WERI-Rb-1 (cell line): Measurements from ENCODE around the gene ZNF431.

Experiments
- DNase-seq: peaks from one replicate; pipeline ENCODE4 v3.0.0-alpha.2; 2020
- H3K27ac ChIP-seq: fragments of 250-450 bp; sonication (Bioruptor Pico); 2 replicates; pipeline ENCODE4 v1.5.1; 2020; ENCODE audit warnings: mild to moderate bottlenecking, moderate library complexity
- H3K27me3 ChIP-seq: fragments of 250-450 bp; sonication (Bioruptor Pico); 2 replicates; pipeline ENCODE4 v1.5.1; 2021; ENCODE audit warnings: mild to moderate bottlenecking, low read depth, moderate library complexity; ENCODE audit not compliant: insufficient read depth, severe bottlenecking
- H3K36me3 ChIP-seq: fragments of 250-450 bp; sonication (Bioruptor Pico); 2 replicates; pipeline ENCODE4 v1.5.1; 2020; ENCODE audit warnings: mild to moderate bottlenecking, moderate library complexity
- H3K4me3 ChIP-seq: 2 replicates; pipeline ENCODE4 v1.5.1; 2011; ENCODE audit warnings: low read depth, mild to moderate bottlenecking, control low read depth, low read length
- H3K9me3 ChIP-seq: fragments of 250-450 bp; sonication (Bioruptor Pico); 2 replicates; pipeline ENCODE4 v1.5.1; 2021; ENCODE audit warnings: mild to moderate bottlenecking, moderate library complexity; ENCODE audit not compliant: severe bottlenecking
- TF ChIP-seq, protein P1 (sequence below): IDR thresholded peaks from 2 replicates; pipeline ENCODE4 v1.5.1; 2011; ENCODE audit warnings: low read depth, mild to moderate bottlenecking, control low read depth, inconsistent platforms, low read length

Gene ZNF431

DNA sequence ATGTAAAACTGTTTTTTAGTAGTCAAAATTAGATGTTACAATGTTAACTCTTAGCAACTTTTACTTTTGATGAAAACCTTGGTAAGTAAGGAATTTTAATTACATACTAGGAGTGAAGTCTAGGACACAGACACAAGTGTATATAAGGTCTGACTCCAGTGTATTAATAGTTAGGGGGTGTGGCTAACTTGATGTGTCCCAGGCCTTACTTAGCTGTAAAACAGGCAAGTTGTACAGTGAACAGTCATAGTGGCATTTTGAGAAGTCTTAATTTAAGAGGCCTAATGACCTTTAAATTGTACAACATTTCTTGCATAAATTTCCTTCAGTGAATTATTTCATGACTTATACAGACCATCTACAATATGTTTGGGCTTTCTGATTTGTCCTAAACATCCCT, 6.8 kb downstream of the ZNF431 start:
- TF ChIP-seq, protein P1, sequence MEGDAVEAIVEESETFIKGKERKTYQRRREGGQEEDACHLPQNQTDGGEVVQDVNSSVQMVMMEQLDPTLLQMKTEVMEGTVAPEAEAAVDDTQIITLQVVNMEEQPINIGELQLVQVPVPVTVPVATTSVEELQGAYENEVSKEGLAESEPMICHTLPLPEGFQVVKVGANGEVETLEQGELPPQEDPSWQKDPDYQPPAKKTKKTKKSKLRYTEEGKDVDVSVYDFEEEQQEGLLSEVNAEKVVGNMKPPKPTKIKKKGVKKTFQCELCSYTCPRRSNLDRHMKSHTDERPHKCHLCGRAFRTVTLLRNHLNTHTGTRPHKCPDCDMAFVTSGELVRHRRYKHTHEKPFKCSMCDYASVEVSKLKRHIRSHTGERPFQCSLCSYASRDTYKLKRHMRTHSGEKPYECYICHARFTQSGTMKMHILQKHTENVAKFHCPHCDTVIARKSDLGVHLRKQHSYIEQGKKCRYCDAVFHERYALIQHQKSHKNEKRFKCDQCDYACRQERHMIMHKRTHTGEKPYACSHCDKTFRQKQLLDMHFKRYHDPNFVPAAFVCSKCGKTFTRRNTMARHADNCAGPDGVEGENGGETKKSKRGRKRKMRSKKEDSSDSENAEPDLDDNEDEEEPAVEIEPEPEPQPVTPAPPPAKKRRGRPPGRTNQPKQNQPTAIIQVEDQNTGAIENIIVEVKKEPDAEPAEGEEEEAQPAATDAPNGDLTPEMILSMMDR: no peak
- no peak overlapping the region for H3K4me3 ChIP-seq
- H3K27ac ChIP-seq: no peak overlapping the region
- peaks cover 2% of the 10 kb centered on the region for H3K9me3 ChIP-seq
- DNase-seq: no peak
- H3K27me3 ChIP-seq: no peaks in the 10 kb centered on the region
- peaks cover 81% of the 10 kb centered on the region for H3K36me3 ChIP-seq

DNA sequence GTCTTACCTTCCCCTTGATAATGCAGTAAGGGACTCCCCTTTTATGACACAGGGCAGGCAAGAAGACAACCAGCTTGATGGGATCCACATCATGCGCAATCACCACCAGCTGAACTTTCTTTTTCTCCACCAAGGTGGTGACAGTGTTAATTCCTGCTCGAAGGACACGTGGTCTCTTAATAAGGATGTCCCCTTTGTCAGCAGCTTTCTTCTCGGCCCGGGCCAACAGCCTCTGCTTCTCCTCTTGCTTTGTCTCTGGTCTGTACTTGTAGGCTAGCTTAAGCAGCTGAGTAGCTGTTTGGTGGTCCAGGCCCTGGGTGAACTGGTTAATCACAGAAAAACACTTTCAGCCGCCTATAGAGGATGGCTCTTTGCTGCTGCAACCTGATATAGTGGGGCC, 8.0 kb downstream of the ZNF431 start:
- Histone ChIP-seq H3K27ac (no peak overlapping the region), H3K27me3 (no peaks in the 10 kb centered on the region), H3K4me3 (no peak overlapping the region), H3K36me3 (peaks cover 75% of the 10 kb centered on the region), H3K9me3 (peaks cover 2% of the 10 kb centered on the region)
- TF ChIP-seq, protein P1: no peak
- DNase-seq: no peak

DNA sequence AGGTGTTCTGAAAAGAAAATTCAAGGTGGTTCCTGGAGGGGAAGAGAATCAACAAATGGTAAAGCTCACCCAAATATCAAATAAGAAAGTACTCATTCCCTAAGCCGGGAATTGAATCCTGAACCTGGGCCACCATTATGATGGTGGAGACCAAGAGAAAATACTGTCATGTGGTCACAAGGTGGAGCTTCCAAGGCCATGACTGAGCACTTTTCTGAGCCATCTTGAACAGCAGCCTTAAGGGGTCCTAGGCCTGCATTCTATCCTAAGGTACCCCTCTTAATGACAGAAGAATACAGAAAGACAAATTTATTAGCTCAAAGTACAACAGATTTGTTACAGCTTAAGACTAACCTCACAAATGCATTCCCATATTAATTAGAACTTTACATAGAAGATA, 9.6 kb downstream of the ZNF431 start:
- H3K36me3 ChIP-seq: peaks cover 60% of the 10 kb centered on the region
- no peak overlapping the region for H3K4me3 ChIP-seq
- no peak overlapping the region for H3K27ac ChIP-seq
- TF ChIP-seq, protein P1: no peak
- H3K9me3 ChIP-seq: peaks cover 2% of the 10 kb centered on the region
- H3K27me3 ChIP-seq: no peaks in the 10 kb centered on the region
- DNase-seq: no peak

DNA sequence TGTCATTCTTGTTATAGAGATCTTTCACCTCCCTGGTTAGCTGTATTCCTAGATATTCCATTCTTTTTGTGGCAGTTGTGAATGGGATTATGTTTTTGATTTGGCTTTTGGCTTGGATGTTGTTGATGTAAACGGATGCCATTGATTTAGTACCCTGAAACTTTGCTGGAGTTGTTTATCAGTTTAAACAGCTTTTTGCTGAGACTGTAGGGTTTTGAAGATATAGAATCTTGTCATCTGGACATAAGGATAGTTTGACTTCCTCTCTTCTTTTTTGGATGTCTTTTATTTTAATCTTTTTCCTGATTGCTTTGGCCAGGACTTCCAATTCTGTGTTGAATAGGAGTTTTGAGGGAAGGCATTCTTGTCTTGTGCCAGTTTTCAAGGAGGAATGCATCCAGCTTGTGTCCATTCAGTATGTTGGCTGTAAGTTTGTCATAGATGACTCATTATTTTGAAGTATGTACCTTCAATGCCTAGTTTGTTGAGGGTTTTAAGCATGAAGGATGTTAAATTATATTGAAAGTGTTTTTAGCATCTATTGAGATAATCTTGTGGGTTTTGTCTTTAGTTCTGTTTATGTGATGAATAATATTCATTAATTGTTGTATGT, 16.8 kb downstream of the ZNF431 start:
- Histone ChIP-seq H3K4me3 (no peak overlapping the region), H3K36me3 (peaks cover 41% of the 10 kb centered on the region), H3K27ac (no peak overlapping the region), H3K27me3 (no peaks in the 10 kb centered on the region), H3K9me3 (no peaks in the 10 kb centered on the region)
- TF ChIP-seq, protein P1: no peak
- DNase-seq: no peak

DNA sequence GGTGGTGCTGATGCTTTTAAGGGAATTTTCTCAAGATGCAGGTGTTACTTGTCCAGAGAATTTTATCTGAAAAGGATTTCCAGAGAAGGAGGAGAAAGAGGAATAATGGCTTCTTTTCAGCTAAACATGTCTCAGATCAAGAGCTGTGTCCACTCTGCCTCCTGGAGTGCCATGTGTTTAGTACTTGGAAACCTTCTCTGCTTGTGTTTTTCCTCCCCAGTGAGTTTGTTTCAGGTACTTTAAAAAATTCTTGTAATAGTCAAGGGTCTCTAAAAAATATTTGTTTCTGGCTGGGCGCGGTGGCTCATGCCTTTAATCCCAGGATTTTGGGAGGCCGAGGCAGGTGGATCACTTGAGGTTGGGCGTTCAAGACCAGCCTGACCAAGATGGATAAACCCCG, 22.7 kb downstream of the ZNF431 start:
- Histone ChIP-seq H3K27ac (no peak overlapping the region), H3K4me3 (no peak overlapping the region), H3K27me3 (no peaks in the 10 kb centered on the region), H3K36me3 (peaks cover 54% of the 10 kb centered on the region), H3K9me3 (no peaks in the 10 kb centered on the region)
- no peak for DNase-seq
- TF ChIP-seq, protein P1: no peak

DNA sequence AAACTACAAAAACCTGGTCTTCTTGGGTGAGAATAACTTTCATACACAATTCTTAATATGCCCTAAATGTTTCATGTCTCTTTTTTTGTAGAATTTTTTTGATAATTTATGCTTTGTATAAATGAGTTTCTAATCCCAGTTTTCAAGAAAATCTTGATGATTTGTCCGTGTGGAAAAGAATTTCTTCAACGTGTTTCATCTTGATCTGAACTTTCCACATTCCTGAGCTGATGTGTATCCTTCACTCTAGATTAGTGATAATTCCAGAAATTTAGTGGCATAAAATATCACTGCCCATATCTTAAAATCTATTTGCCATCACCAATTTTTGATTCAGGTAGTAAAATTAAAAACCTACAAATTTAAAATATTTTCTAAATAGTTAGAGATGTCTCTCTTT, 24.6 kb downstream of the ZNF431 start:
- DNase-seq: no peak
- H3K4me3 ChIP-seq: no peak overlapping the region
- TF ChIP-seq, protein P1: no peak
- no peaks in the 10 kb centered on the region for H3K9me3 ChIP-seq
- no peaks in the 10 kb centered on the region for H3K27me3 ChIP-seq
- no peak overlapping the region for H3K27ac ChIP-seq
- peaks cover 56% of the 10 kb centered on the region for H3K36me3 ChIP-seq
